Measurements from ENCODE around the gene DRAM1.

- TF ChIP-seq, protein P1, sequence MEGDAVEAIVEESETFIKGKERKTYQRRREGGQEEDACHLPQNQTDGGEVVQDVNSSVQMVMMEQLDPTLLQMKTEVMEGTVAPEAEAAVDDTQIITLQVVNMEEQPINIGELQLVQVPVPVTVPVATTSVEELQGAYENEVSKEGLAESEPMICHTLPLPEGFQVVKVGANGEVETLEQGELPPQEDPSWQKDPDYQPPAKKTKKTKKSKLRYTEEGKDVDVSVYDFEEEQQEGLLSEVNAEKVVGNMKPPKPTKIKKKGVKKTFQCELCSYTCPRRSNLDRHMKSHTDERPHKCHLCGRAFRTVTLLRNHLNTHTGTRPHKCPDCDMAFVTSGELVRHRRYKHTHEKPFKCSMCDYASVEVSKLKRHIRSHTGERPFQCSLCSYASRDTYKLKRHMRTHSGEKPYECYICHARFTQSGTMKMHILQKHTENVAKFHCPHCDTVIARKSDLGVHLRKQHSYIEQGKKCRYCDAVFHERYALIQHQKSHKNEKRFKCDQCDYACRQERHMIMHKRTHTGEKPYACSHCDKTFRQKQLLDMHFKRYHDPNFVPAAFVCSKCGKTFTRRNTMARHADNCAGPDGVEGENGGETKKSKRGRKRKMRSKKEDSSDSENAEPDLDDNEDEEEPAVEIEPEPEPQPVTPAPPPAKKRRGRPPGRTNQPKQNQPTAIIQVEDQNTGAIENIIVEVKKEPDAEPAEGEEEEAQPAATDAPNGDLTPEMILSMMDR (optimal IDR thresholded peaks at IDR 0.05 in 1 of 3, IDR thresholded peaks at IDR 0.05 in 1 of 3, conservative IDR thresholded peaks at IDR 0.05 in 1 of 3; ENCODE audit: extremely low read depth in 1 of 3, insufficient read depth in 2 of 3, low read length in 3 of 3), result no peak
- TF ChIP-seq EZH2 (IDR thresholded peaks at IDR 0.05; ENCODE audit: low read length), result no peak
Observed at GRCh38 chr12:101859664-101860607, 17.4 kb upstream of the DRAM1 start.

Measured in keratinocyte (primary cell).